Femur (tissue), 1 donor: Measurements from ENCODE around the gene TLK2.
"Not testable (repeated sequence)": the region's sequence is repeated elsewhere in the genome, so short reads cannot be mapped to it uniquely, and the experiment has no call there.

Experiments
- DNase-seq: peaks from one replicate; pipeline ENCODE4 v3.0.0-alpha.2; 2017

Gene TLK2

GRCh38 chr17:62478424-62478879 lies at the start of gene TLK2:
TSS of gene TLK2 (plus strand) at chr17:62478825. CDS start at chr17:62481126, 2,301 bp downstream.
- DNase-seq = peak; percentile 92

- DNase-seq = not testable (repeated sequence)
Observed at GRCh38 chr17:62435251-62435650, 43.4 kb upstream of the TLK2 start.

- not testable (repeated sequence) for DNase-seq
Observed at GRCh38 chr17:62441181-62441580, 37.4 kb upstream of the TLK2 start.

GRCh38 chr17:62444063-62444462 lies 34.6 kb upstream of the TLK2 start:
- DNase-seq = no peak

GRCh38 chr17:62445791-62446190 lies 32.8 kb upstream of the TLK2 start:
- not testable (repeated sequence) for DNase-seq

- DNase-seq = not testable (repeated sequence)
Observed at GRCh38 chr17:62452195-62452594, 26.4 kb upstream of the TLK2 start.

- DNase-seq = not testable (repeated sequence)
Observed at GRCh38 chr17:62453041-62453440, 25.6 kb upstream of the TLK2 start.

- not testable (repeated sequence) for DNase-seq
Observed at GRCh38 chr17:62453656-62454055, 25.0 kb upstream of the TLK2 start.

GRCh38 chr17:62454111-62454510 lies 24.5 kb upstream of the TLK2 start:
- not testable (repeated sequence) for DNase-seq

GRCh38 chr17:62456016-62456415 lies 22.6 kb upstream of the TLK2 start:
- DNase-seq = no peak

- not testable (repeated sequence) for DNase-seq
Observed at GRCh38 chr17:62458483-62458882, 20.1 kb upstream of the TLK2 start.

GRCh38 chr17:62464422-62464821 lies 14.2 kb upstream of the TLK2 start:
- not testable (repeated sequence) for DNase-seq

GRCh38 chr17:62465271-62465670 lies 13.4 kb upstream of the TLK2 start:
- DNase-seq = not testable (repeated sequence)

- peak; percentile 74 for DNase-seq
Observed at GRCh38 chr17:62470666-62471379, 7.8 kb upstream of the TLK2 start.

- DNase-seq = not testable (repeated sequence)
Observed at GRCh38 chr17:62471380-62471880, 7.2 kb upstream of the TLK2 start.

- DNase-seq = not testable (repeated sequence)
Observed at GRCh38 chr17:62473030-62473982, 5.3 kb upstream of the TLK2 start.

GRCh38 chr17:62477111-62477510 lies 1.5 kb upstream of the TLK2 start:
- not testable (repeated sequence) for DNase-seq

- peak; percentile 57 for DNase-seq
Observed at GRCh38 chr17:62477718-62478408, 762 bp upstream of the TLK2 start.

GRCh38 chr17:62478880-62479638 lies 434 bp downstream of the TLK2 start:
- DNase-seq = peak; percentile 36

- DNase-seq = peak; percentile 58
Observed at GRCh38 chr17:62479639-62480258, 1.1 kb downstream of the TLK2 start.

GRCh38 chr17:62482553-62482952 lies 3.9 kb downstream of the TLK2 start:
- DNase-seq = not testable (repeated sequence)
